CD4-positive, alpha-beta T cell treated with Interleukin-15 for 1 hour (primary cell): ENCODE data around the gene PROCR.
"Not testable (repeated sequence)": the region's sequence is repeated elsewhere in the genome, so short reads cannot be mapped to it uniquely, and the experiment has no call there.

Experiments
- DNase-seq: peaks from one replicate; pipeline ENCODE4 v3.0.0-alpha.2; 2020

PROCR gene

GRCh38 chr20:35193031-35193791, 21.3 kb downstream of the PROCR start:
- DNase-seq = not testable (repeated sequence)

DNA sequence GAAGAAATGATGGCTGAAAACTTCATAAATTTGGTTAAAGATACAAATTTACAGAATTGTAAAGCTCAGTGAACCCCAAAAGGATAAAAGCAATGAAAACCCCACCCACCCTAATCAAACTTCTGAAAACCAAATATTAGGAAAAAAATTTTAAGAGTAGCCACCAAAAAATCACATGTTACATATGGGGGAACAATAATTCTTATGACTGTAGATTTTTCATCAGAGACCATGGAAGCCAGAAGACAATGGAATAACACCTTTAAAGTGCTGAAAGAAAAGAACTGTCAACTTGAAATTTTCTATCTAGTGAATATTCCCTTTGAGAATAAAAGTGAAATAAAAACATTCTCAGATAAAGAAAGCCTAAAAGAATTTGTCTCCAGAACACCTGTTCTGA, 24.4 kb downstream of the PROCR start:
- DNase-seq = no peak

DNA sequence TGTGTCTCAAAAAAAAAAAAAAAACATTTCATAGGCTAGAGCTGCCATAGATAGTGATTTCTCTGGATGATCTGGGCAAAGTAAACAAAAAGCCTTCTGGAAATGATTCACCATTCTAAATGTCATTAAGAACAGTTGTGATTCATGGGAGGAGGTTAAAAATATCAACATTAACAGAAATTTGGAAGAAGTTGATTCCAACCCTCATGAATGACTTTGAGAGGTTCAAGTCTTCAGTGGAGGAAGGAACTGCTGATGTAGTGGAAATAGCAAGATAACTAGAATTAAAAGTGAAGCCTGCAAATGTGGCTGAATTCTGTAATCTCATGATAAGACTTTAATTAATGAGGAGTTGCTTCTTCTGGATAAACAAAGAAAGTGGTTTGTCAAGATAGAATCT, 27.9 kb downstream of the PROCR start:
- DNase-seq = no peak

GRCh38 chr20:35200267-35200666, 28.4 kb downstream of the PROCR start:
- DNase-seq = no peak

GRCh38 chr20:35201467-35201866, 29.6 kb downstream of the PROCR start:
- DNase-seq = not testable (repeated sequence)

- no peak for DNase-seq
These were observed 34.9 kb downstream of the PROCR start for GRCh38 chr20:35206802-35207201.

DNA sequence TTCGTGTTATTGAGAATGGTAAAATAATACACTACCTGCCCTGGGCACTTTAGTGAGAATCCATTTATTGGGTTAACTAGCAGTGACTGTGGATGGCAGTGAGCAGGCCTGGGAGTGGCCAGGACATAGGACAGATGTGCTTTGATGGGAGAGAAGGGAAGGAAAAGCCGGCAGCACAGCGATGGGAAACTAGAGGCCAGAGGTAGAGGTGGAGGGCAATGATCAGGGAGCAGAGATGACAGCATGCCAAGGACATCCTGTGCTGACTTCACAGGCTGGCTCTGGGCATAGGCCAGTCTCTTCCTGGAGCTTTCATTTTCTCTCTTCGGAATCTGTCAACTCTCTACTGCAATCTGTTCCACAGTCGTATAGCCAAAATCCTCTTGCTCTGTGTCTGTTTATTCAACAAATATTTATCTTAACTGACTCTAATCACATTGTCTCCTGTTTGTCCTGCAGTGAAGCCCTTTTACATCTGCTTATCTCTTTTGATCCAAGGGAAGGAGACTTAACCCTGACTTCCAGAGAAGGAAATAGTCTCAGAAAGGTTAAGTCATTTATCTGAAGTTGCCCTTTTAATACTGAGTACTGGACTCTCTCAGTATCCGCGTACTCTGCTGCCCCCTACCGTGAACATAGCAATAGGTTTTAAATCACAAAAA, 36.2 kb downstream of the PROCR start:
- DNase-seq = peak; percentile 68

GRCh38 chr20:35215066-35215956, 43.4 kb downstream of the PROCR start:
- DNase-seq = no peak

- DNase-seq = no peak
These were observed 44.7 kb downstream of the PROCR start for GRCh38 chr20:35216541-35216940.

DNA sequence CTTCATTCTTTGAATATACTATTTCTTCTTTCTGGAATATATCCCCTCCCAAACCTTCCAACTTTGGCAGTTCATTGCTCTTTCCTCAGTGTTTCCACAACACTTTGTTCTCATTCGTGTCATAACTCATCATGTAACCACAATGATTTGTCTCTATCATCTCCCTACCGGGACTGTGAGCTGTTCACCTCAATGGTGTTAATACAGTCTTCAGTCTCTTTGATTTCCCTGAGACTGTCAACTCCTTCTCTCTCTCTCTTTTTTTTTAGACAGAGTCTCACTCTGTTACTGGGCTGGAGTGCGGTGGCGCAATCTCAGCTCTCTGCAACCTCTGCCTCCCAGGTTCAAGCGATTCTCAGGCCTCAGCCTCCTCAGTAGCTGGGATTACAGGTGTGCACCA, 52.1 kb downstream of the PROCR start:
- no peak for DNase-seq

GRCh38 chr20:35224536-35224935, 52.7 kb downstream of the PROCR start:
- DNase-seq = no peak

DNA sequence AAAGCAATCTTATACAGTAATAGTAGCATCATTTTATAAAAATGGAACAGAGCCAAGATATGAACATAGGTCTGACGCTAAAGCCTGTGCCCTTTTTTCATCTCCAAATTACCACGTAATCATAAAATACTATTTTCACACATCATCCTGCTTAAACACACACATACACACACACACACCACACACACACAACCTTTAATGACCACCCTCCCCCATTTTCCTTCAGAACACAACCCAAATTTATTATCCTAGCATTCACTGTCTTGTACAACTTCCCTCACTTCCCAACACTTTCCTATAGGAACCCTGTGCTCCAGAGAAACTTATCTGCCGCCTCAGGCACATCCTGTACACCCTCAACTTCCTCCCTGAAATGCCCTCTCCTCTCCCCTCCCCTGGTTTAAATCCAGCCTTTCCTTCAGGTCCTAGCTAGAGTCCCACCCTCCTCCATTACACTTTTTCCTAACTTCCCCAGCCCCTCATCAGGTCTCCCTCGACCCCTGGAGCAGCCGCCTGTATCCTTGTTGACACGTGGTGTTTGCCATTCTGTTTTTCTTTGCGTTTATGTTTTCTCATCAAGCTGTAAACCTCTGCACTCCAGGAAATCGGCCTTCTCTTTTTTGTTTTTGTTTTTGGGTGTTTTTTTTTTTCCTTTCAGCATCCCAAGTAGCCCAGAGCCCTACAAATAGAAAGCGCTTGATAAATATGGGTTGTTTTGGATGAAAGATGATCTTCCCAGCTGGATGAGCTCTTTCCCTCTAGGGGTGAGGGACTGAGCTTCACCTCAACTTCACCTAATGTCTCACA, 53.6 kb downstream of the PROCR start:
- no peak for DNase-seq

- no peak for DNase-seq
These were observed 54.4 kb downstream of the PROCR start, which contains the start of gene MMP24 for GRCh38 chr20:35226126-35226883. TSS of gene MMP24 (plus strand) at chr20:35226690. CDS start at chr20:35226739, 49 bp downstream.
